ENCODE measurements around the gene OPN3. TPM values are rescaled to one million over a fixed set of nuclear protein-coding genes. Genes with fewer than 3 reads are reported as not detected.

Gene OPN3
- total RNA-seq, 2 experiments from 2014 or later: 8.6 to 9.3 TPM

DNA sequence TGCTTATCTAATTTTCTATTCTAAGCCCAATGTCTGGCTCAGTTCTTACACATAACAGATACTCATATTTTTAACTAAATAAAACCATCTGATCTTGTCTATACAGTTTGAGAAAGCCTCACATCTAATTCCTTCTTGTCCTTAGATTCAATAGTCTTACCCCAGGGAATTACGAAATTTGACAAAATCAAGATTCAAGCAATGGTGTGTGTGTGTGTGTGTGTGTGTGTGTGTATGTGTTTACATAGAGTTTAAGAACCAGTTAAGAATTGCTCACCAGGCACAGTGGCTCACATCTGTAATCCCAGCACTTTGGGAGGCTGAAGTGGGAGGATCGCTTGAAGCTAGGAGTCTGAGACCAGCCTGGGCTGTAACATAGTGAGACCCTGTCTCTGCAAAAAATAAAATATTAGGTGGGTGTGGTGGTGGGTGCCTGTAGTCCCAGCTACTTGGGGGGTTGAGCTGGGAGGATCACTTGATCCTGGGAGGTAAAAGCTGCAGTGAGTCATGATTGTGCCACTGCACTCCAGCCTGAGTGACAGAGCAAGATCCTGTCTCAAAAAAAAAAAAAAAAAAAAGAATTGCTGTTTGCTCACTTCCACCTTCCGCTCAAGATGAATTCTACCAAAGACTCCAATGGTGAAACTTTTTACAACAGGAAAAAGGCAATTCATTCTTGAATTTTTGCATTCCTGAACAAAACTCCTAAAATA, 18.1 kb upstream of the OPN3 start:
- Mint-ChIP-seq H3K4me3 (no peak overlapping the region), H3K27ac (no peak overlapping the region), H3K27me3 (no peaks in the 10 kb centered on the region), H3K36me3 (no peaks in the 10 kb centered on the region), H3K4me1 (no peaks in the 10 kb centered on the region), H3K9me3 (no peaks in the 10 kb centered on the region)
- no peak for DNase-seq

DNA sequence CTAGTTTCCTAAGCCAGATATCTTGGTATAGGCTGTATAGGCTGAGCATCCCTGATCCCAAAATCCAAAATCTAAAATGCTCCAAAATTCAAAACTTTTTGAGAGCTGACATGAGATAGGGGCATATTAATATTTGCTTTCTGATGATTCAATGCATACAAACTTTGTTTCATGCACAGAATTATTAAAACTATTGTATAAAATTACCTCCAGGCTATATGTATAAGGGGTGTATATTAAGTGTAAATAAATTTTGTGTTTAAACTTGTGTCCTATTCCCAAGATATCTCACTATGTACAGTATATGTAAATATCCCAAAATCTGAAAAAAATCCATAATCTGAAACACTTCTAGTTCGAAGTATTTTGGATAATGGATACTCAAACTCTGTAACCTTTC, 14.5 kb upstream of the OPN3 start:
- Mint-ChIP-seq H3K27ac (no peak overlapping the region), H3K27me3 (no peaks in the 10 kb centered on the region), H3K9me3 (no peaks in the 10 kb centered on the region), H3K36me3 (no peaks in the 10 kb centered on the region), H3K4me1 (no peaks in the 10 kb centered on the region), H3K4me3 (no peak overlapping the region)
- DNase-seq: no peak

DNA sequence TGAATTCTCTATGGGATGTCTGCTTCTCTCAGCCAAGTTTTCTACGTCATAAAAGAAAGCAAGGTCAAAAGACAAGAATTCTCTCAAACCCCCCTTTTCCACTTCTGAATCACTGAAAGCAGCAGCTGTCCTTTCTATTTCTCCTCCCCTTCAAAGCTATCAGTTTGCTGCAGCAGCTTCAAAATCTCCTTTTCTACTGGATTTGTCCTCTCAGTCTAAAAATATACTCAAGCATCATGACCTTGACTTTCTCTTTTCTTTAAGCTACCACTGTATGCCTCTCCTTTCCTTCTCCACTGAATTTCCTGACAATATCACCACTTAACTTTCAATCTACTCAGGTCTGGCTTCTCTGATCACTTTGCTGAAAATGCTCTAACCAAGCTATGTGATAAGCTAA, 13.8 kb upstream of the OPN3 start:
- Mint-ChIP-seq H3K4me1 (no peaks in the 10 kb centered on the region), H3K27ac (no peak overlapping the region), H3K36me3 (no peaks in the 10 kb centered on the region), H3K4me3 (no peak overlapping the region), H3K27me3 (no peaks in the 10 kb centered on the region), H3K9me3 (no peaks in the 10 kb centered on the region)
- DNase-seq: no peak

DNA sequence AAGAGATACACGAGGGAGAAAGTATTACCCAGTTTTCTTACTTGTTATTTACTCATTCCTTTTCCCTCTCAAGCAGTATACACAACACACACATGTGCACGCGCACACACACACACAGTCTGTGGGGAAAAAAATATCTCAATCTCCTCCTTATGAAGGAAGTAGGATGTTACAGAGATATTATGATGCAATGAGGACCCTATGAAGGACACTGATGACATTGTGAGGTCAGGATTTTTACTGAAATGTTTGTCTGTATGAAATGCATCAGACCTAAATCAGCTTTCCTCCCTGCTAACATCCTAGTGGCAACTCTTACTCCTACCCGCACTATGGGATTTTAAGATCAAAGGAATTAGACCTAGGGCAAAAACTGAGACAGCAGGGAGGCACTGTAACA, 11.8 kb upstream of the OPN3 start, which contains the start of gene WDR64:
TSS of gene WDR64 (plus strand) at position 270 of the 400 bp plus-strand sequence. CDS start 204 bp downstream, outside the sequence.
- no peak for DNase-seq
- no peak within 1 kb of the TSS for H3K4me3 Mint-ChIP-seq
- no peaks in the 10 kb centered on the region for H3K36me3 Mint-ChIP-seq
- H3K9me3 Mint-ChIP-seq: no peaks in the 10 kb centered on the region
- no peaks in the 10 kb centered on the region for H3K4me1 Mint-ChIP-seq
- no peak within 1 kb of the TSS for H3K27ac Mint-ChIP-seq
- no peaks in the 10 kb centered on the region for H3K27me3 Mint-ChIP-seq

DNA sequence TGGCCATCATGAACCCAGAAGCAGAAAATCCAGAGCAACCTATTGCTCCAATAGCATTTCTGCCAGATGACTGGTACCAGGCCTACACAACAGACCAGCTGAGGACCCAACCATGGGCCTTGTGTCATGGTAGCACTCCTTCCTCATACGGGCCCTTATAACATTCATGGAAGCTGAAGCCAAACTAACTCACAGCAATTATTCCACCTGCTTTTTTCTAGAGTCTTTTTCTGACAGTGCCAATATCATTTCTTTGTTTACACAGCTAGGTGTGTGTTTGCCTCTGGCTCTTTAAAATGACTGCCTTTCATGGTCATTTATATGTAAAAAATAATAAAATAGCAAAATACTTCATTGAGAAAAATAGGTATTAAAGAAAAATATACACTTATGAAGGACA, 8.0 kb upstream of the OPN3 start:
- DNase-seq: no peak
- Mint-ChIP-seq H3K36me3 (peaks cover 2% of the 10 kb centered on the region), H3K27ac (no peak overlapping the region), H3K27me3 (no peaks in the 10 kb centered on the region), H3K4me3 (no peak overlapping the region), H3K4me1 (peaks cover 6% of the 10 kb centered on the region), H3K9me3 (peaks cover 2% of the 10 kb centered on the region)

DNA sequence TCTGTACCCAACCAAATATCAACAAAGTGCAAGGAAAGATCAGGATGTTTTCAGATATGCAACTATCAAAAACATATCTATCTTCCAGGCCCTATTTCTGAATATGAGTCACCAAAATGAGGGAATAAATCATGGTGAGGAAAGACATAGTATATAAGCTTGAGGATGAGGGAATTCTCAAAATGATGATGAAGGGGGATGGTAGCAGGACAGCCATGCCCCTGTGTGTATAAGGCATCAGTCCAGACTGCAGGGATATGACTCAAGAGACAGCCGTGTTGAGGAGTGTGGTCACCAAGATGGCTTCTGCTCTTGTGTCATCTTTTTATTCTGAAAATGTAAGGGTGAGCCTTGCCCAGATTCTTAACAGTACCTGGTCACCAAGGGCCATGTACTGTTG, 7.5 kb upstream of the OPN3 start:
- DNase-seq: no peak
- H3K27ac Mint-ChIP-seq: no peak overlapping the region
- H3K4me1 Mint-ChIP-seq: peaks cover 6% of the 10 kb centered on the region
- H3K27me3 Mint-ChIP-seq: no peaks in the 10 kb centered on the region
- H3K9me3 Mint-ChIP-seq: peaks cover 3% of the 10 kb centered on the region
- H3K36me3 Mint-ChIP-seq: peaks cover 3% of the 10 kb centered on the region
- no peak overlapping the region for H3K4me3 Mint-ChIP-seq

DNA sequence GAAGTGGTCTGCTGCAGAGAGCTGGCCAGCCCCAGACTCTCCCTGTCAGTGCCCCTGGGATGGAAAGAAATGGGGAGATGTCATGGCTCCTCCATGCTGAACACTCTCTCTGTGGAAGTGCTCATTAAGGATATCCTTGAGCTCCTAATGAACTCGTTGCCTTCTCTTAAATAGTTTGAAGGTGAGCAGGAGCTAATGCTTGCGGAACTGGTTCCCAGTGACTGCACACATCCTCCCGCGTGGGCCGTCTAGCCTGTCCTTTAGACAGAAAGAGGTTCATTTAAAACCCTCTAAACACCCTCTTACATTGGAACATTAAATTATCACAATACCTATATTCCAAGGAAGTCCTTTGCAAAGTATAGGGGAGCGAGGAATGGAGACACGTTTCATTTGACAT, 6.0 kb upstream of the OPN3 start:
- Mint-ChIP-seq H3K4me1 (peaks cover 6% of the 10 kb centered on the region), H3K27ac (no peak overlapping the region), H3K4me3 (no peak overlapping the region), H3K27me3 (no peaks in the 10 kb centered on the region), H3K9me3 (peaks cover 10% of the 10 kb centered on the region), H3K36me3 (peaks cover 3% of the 10 kb centered on the region)
- no peak for DNase-seq

DNA sequence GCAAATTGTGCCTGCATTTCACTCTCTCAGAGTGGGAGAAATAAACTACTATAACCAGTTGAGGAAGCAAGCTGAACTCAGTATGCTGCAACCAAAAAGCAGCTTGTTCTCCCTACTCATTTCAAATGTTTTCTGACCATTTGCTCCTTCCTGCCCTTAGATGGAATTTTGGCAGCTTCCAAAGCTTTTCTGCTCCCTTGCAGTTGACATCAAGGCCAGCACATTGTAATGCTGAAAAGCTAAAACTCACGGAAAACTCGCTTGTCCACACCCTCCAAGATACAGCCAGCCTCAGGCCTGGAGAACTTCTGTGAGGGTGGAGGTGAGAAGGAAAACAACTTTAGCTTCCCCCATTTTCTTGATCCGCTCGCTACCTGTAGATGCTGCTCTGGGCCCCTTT, 5.0 kb upstream of the OPN3 start:
- peaks cover 10% of the 10 kb centered on the region for H3K9me3 Mint-ChIP-seq

DNA sequence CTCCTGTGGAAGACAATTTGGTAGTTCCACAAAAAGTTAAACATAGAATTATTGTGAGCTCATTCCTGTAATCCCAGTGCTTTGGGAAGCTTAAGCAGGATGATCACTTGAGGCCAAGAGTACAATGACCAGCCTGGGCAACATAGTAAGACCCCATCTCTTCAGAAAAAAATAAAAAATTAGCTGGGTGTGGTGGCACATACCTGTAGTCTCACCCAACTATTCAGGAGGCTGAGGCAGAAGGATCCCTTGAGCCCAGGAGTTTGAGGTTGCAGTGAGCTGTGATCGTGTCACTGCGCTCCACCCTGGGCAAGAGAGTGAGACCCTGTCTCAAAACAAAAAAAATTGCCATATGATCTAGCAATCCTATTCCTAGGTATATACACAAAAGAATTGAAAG, 4.1 kb upstream of the OPN3 start:
- Mint-ChIP-seq H3K4me3 (no peak overlapping the region), H3K9me3 (peaks cover 10% of the 10 kb centered on the region), H3K4me1 (peaks cover 13% of the 10 kb centered on the region), H3K27ac (no peak overlapping the region), H3K27me3 (no peaks in the 10 kb centered on the region), H3K36me3 (peaks cover 4% of the 10 kb centered on the region)
- no peak for DNase-seq

More for the DNA sequence above, 5.0 kb upstream of the OPN3 start:
- Mint-ChIP-seq H3K4me3 (no peak overlapping the region), H3K27me3 (no peaks in the 10 kb centered on the region), H3K36me3 (peaks cover 4% of the 10 kb centered on the region), H3K4me1 (peaks cover 13% of the 10 kb centered on the region), H3K27ac (no peak overlapping the region)
- no peak for DNase-seq

DNA sequence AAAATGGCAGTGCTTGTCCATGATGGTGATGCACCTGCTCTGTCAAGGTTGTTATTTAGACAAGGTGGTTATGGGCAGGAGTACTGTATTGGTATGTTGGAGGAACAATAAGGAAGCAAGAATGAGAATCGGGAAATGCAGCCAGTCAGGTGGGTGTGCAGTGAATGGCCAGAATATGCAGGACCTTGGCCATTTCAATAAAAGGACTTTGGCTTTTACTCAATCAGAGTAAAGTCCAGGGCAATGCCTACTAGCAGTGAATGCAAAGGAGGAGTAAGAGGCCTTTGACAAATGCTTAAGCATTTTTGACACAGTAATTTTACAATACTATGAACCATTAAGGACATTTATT, 2.4 kb upstream of the OPN3 start:
- peaks cover 26% of the 10 kb centered on the region for H3K4me1 Mint-ChIP-seq
- H3K36me3 Mint-ChIP-seq: peaks cover 15% of the 10 kb centered on the region
- no peak overlapping the region for H3K4me3 Mint-ChIP-seq
- no peak overlapping the region for H3K27ac Mint-ChIP-seq
- DNase-seq: no peak
- no peaks in the 10 kb centered on the region for H3K27me3 Mint-ChIP-seq
- peaks cover 10% of the 10 kb centered on the region for H3K9me3 Mint-ChIP-seq

DNA sequence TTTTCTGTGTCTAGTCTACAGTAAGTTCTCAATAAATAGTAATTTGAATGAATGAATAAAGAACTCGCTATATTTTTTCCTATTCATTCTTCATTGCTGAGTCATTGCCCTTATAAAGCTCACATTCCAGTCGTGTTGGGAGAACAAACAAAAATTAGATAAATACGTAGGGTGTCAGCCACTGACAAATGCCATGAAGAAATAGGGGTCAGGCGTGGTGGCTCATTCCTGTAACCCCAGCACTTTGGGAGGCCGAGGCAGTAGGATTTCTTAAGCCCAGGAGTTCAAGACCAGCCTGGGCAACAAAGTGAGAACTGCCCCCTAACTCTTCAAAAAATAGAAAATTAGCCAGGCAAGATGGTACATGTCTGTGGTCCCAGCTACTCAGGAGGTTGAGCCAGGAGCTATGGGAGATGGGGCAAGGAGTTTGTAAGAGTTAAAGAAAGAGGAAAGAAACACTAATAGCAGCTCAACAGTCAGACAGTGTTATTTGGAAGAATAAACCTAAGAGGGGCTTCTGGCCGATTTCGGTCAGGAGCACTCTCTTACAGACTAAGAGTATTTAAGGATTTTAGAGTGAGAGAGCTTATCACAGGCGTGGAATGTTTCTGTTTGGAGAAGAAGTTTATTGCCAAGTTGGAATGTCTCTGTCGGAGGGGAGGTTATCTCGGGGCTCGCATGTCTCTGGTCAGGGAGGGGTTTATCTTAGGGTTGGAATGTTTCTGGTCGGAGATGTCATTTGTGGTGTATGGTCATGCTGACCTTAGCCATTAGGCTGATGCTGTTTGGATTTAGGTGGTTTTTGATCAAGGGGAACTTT, 1.8 kb upstream of the OPN3 start:
- no peak for DNase-seq
- H3K4me3 Mint-ChIP-seq: no peak overlapping the region
- H3K9me3 Mint-ChIP-seq: peaks cover 10% of the 10 kb centered on the region
- H3K4me1 Mint-ChIP-seq: peaks cover 31% of the 10 kb centered on the region
- no peaks in the 10 kb centered on the region for H3K27me3 Mint-ChIP-seq
- peaks cover 19% of the 10 kb centered on the region for H3K36me3 Mint-ChIP-seq
- no peak overlapping the region for H3K27ac Mint-ChIP-seq

DNA sequence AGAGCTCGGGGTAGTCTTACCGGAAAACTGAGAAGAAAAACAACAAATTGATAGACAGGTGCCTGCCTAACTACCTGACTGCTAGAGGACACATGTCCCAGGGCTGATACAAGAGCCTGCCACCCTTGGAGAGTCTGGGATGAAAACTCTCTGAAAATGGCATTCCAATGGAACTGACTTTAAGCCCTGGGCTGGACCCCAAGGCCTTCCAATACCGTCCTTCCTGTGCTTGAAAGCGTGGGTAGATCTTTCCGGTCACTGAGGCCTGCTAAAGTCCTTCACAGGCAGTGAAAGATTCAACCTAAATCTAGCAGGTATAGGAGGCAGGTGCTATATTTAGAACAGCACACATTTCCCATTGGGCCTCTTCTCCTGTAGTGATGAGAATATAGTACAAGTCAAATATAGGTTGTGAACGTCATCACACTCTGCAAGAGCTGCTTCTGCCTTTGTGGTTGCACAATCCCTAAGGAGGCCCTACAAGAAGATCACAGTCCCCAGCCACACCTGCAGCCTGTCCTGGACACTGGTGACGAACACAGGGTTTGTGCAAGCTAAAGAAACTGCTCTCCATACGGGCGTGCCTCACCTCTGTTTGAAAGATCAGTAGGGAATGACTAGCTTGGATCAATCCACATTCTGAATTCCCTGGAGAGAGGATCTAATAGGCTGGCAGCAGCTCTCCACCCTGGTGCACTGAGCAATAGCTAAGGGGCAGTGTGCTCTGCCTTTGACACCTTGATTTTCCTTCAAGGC, 876 bp upstream of the OPN3 start:
- H3K27me3 Mint-ChIP-seq: no peaks in the 10 kb centered on the region
- H3K36me3 Mint-ChIP-seq: peaks cover 26% of the 10 kb centered on the region
- peak overlapping the region; percentile 89 for H3K27ac Mint-ChIP-seq
- peaks cover 10% of the 10 kb centered on the region for H3K9me3 Mint-ChIP-seq
- DNase-seq: no peak
- peak overlapping the region; percentile 57 for H3K4me3 Mint-ChIP-seq
- peaks cover 39% of the 10 kb centered on the region for H3K4me1 Mint-ChIP-seq

DNA sequence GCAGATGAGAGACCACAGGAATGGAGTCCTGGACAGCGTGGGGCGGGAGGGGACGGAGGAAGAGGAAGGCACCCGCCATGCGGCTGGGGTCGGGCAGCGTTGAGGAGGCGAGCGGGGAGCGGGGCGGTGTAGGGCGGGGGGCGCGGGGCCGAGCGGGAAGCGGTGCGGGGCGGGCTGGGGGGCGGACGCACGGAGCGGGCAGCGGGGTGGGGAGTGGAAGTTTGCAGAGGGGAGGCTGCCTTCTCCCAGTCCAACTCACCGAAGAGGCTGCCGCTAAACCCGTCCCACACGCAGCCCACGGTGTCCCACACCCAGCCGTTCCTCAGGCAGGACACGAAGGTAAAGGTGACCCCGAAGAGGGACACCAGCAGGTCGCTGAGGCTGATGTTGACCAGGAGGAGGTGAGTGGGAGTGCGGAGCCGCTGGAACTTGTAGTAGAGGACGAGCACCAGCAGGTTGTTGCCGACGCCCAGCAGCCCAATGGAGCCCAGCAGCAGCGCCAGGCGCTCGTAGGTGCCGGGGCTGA, 483 bp downstream of the OPN3 start:
- H3K4me3 Mint-ChIP-seq: peak overlapping the region; percentile 92
- peak overlapping the region; percentile 88 for H3K27ac Mint-ChIP-seq
- H3K27me3 Mint-ChIP-seq: no peaks in the 10 kb centered on the region
- H3K4me1 Mint-ChIP-seq: peaks cover 52% of the 10 kb centered on the region
- peaks cover 38% of the 10 kb centered on the region for H3K36me3 Mint-ChIP-seq
- peak; percentile 43 for DNase-seq
- H3K9me3 Mint-ChIP-seq: peaks cover 17% of the 10 kb centered on the region

DNA sequence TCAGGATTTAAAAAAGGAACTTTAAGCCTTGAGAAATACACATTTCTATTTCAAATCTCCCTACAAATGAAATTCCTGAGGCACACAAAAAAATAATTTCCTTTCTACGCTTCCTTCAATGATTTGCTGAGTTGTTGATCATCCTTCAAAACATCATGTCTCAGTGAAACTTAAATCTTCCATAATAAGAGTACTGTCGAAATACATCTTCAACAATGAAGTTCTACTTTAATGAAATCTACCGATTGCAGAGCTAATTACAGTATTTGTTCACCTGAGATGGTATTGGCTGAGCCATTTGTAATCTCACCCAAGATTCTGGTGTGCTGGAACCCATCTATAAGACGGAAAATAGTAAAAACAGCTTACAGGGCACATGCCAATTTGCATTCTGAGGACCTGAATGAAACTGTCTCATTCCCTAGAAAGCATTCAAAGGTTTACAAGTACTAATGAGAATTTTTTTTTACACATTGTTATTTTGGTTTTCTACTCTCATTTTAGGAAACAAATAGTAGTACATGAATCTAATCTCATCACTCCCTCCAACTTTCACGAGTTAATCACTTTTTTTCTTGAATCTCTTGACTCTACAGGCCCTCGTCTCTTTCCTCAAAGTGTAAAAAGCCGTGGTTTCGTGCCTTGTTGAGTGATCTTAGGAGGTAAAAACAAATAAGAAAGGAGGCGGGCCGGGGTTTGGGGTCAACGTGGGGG, 1.1 kb downstream of the OPN3 start:
- Mint-ChIP-seq H3K27ac (peak overlapping the region; percentile 88), H3K4me1 (peaks cover 53% of the 10 kb centered on the region), H3K9me3 (peaks cover 17% of the 10 kb centered on the region), H3K4me3 (peak overlapping the region; percentile 92), H3K27me3 (no peaks in the 10 kb centered on the region), H3K36me3 (peaks cover 43% of the 10 kb centered on the region)
- DNase-seq: no peak

All from activated naive CD8-positive, alpha-beta T cell treated with anti-CD3 and anti-CD28 coated beads for 36 hours (primary cell).